Liver (tissue), 10 donors: ENCODE results near the gene GEMIN2. TPM values are rescaled to one million over a fixed set of nuclear protein-coding genes. Genes with fewer than 3 reads are reported as not detected.

Experiments used
- DNase-seq: peaks from one replicate; pipeline ENCODE4 v3.0.0-alpha.2; 2017; ENCODE audit warnings: low spot score
- H3K27ac ChIP-seq, 2 donors: one replicate each; pipeline ENCODE4 v1.7.0; 2013; ENCODE audit warnings: inconsistent platforms in 2 of 2, low read length in 2 of 2, control low read depth in 1 of 2, low read depth in 1 of 2, mild to moderate bottlenecking in 1 of 2
- H3K27me3 ChIP-seq, 4 donors: one replicate each; pipeline versions ENCODE4 v1.6.1 to v1.7.0; 2013; ENCODE audit warnings: low read length in 3 of 4, inconsistent platforms in 1 of 4, mild to moderate bottlenecking in 1 of 4, moderate library complexity in 1 of 4; ENCODE audit not compliant: control insufficient read depth in 4 of 4, insufficient read depth in 4 of 4
- H3K36me3 ChIP-seq, 4 donors: one replicate each; pipeline versions ENCODE4 v1.6.1 to v1.7.0; 2013; ENCODE audit warnings: low read length in 3 of 4, mild to moderate bottlenecking in 3 of 4, low read depth in 1 of 4, moderate library complexity in 1 of 4; ENCODE audit not compliant: control insufficient read depth in 4 of 4, insufficient read depth in 3 of 4
- H3K4me1 ChIP-seq, 4 donors: one replicate each; pipeline versions ENCODE4 v1.6.1 to v1.7.0; 2013; ENCODE audit warnings: low read length in 3 of 4, mild to moderate bottlenecking in 3 of 4, moderate library complexity in 1 of 4; ENCODE audit not compliant: control insufficient read depth in 4 of 4, insufficient read depth in 4 of 4
- H3K4me3 ChIP-seq, 3 donors: one replicate each; pipeline versions ENCODE4 v1.6.1 to v1.7.0; 2013; ENCODE audit warnings: low read length in 3 of 3, control low read depth in 1 of 3, low read depth in 1 of 3, mild to moderate bottlenecking in 1 of 3
- H3K9ac ChIP-seq, 2 donors: one replicate each; pipeline ENCODE4 v1.7.0; 2013; ENCODE audit warnings: low read length in 2 of 2, mild to moderate bottlenecking in 2 of 2, moderate library complexity in 2 of 2, control low read depth in 1 of 2, low read depth in 1 of 2
- H3K9me3 ChIP-seq, 4 donors: one replicate each; pipeline versions ENCODE4 v1.6.1 to v1.7.0; 2013; ENCODE audit warnings: low read length in 3 of 4; ENCODE audit not compliant: control insufficient read depth in 4 of 4
- WGBS: extraction: QIAGEN DNeasy Blood & Tissue Kit; methylation state at CpG from one replicate; pipeline ENCODE4 v1.1.7; 2013; 5-methylcytosine and 5-hydroxymethylcytosine counted together
- polyA plus RNA-seq, 2 donors: library from polyadenylated mRNA; stranded (reverse) in 1 of 2; unstranded in 1 of 2; fragments of 200-250 nt in 1 of 2; fragments of >200 nt in 1 of 2; fragmentation: Nextera tagmentation in 1 of 2; extraction: Ambion mirVana in 1 of 2; gene quantifications; one replicate each; pipeline versions ENCODE4 v1.2.1 to v1.2.3, GENCODE V29; 2013 to 2015
- small RNA-seq: library from RNA; depleted of rRNA; stranded (forward); fragments of <200 nt; gene quantifications from one replicate; pipeline ENCODE3, GENCODE V24; 2014
- total RNA-seq, 2 donors: library from RNA; depleted of rRNA; stranded (reverse); fragments of >200 nt; gene quantifications; one replicate each; pipeline ENCODE4 v1.2.3, GENCODE V29; 2014
- TF ChIP-seq, protein P1 (sequence below): IDR thresholded peaks from 2 replicates; pipeline ENCODE4 v1.6.1; 2016; ENCODE audit warnings: antibody characterized with exemption
- donor health status: healthy.
- donor health status: healthy.
- donor health status: healthy.
- donor health status: healthy.
- donor health status: healthy.

Gene GEMIN2
- total and polyA plus RNA-seq, 4 donors: 2.8 to 9.0 (median 4.5) TPM

DNA sequence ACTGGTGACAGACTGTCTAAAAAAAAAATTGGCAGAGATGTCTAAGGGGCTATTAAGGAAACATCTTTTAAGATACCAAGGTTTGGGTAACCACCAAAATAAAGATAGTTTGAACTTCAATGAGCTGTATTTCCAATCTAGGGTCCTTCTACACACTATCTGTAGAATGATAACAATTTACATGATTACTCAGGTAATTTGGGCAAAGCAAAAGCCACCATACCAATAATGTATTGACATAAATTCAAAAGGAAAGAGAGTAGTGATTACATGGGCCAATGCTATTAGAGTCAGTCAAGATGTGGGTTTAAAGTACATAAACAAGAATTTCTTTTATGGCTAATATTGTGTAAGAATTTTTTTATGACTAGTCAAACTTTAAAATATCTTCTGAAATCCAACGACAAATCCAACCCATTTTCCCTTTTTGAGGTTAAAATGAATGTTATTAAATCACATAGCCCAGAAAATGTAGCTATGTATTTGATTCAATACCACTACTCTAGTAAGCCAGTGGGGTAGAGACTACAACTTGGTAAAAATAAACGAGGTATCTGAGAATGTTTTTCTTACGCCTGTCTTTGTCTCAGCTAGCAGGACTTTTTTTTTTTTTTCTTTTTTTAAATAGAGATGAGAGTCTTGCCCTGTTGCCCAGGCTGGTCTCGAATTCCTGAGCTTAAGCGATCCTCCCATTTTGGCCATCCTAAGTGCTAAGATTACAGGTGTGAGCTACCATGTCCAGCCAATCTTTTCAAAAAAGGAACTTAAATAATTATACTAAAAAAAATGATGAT lies 71.3 kb downstream of the GEMIN2 start:
- no peaks in the 10 kb centered on the region for H3K27me3 ChIP-seq
- peaks cover 4 to 38% (median 30%) of the 10 kb centered on the region in 4 donors for H3K36me3 ChIP-seq
- no peak overlapping the region for H3K27ac ChIP-seq
- WGBS: 93% methylated on average over 5 of the region's 5 CpGs
- no peaks in the 10 kb centered on the region for H3K4me1 ChIP-seq
- no peaks in the 10 kb centered on the region for H3K9me3 ChIP-seq
- H3K4me3 ChIP-seq: no peak overlapping the region
- TF ChIP-seq, protein P1, sequence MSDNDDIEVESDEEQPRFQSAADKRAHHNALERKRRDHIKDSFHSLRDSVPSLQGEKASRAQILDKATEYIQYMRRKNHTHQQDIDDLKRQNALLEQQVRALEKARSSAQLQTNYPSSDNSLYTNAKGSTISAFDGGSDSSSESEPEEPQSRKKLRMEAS: no peak
- no peak overlapping the region for H3K9ac ChIP-seq
- no peak for DNase-seq

Small RNA genes within 50 kb of the gene (small RNA-seq; reads per million reads assigned to genes)
- not detected for gene AL109628.1

Other genes starting within 250 kb of the GEMIN2 start
- 100 to 1,000 TPM in 1 of 2 donors, 10 to 100 TPM in 1; 51.9 to 169 TPM for gene SEC23A, start 11.1 kb upstream of the GEMIN2 start, total RNA-seq
- 10 to 100 TPM; 36.5 to 52.3 TPM for gene SEC23A, start 11.1 kb upstream of the GEMIN2 start, polyA plus RNA-seq
- 10 to 100 TPM; 15.2 to 22.2 TPM for gene TRAPPC6B, start 56.0 kb downstream of the GEMIN2 start, total RNA-seq
- 10 to 100 TPM in 1 of 2 donors, 1 to 10 TPM in 1; 9.7 to 20.0 TPM for gene TRAPPC6B, start 56.0 kb downstream of the GEMIN2 start, polyA plus RNA-seq
- 10 to 100 TPM; 11.3 to 31.5 TPM for gene PNN, start 60.9 kb downstream of the GEMIN2 start, total RNA-seq
- 10 to 100 TPM; 16.2 to 56.7 TPM for gene PNN, start 60.9 kb downstream of the GEMIN2 start, polyA plus RNA-seq
- 100 to 1,000 TPM in 1 of 2 donors, 10 to 100 TPM in 1; 57.5 to 106 TPM for gene MIA2, start 119.6 kb downstream of the GEMIN2 start, total RNA-seq
- 10 to 100 TPM; 39.2 to 55.3 TPM for gene MIA2, start 119.6 kb downstream of the GEMIN2 start, polyA plus RNA-seq